GM11168 (cell line): Measurements from ENCODE around the gene LRRC4C.

ENCODE experiments used
- in situ Hi-C: fragments of 300-500 bp; cut with MboI; formaldehyde crosslinking; loops from one replicate; pipeline ENCODE4 v1.12.0; 2022; ENCODE audit warnings: low sequenced_read_pairs; ENCODE audit not compliant: unreplicated experiment

Gene LRRC4C

DNA sequence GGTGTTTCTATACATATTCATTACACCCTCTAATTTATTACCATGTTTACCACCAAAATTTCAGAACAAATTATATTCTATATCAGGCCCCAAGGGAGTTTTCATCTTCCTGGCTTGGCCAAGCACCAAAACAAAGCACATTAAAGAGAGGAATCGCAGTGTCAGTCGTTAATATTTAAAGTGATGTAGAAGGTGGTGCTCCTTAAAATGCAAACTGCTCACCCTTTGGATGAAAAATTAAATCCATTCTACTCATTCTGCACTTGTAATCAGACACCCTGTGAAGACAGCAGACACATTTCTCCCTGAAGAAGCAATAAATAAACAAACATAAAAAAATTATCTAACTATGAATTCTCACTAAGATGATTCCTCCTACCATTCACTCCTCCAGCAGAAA lies 113.4 kb downstream of the LRRC4C start:
- in situ Hi-C loops: no loop called here

DNA sequence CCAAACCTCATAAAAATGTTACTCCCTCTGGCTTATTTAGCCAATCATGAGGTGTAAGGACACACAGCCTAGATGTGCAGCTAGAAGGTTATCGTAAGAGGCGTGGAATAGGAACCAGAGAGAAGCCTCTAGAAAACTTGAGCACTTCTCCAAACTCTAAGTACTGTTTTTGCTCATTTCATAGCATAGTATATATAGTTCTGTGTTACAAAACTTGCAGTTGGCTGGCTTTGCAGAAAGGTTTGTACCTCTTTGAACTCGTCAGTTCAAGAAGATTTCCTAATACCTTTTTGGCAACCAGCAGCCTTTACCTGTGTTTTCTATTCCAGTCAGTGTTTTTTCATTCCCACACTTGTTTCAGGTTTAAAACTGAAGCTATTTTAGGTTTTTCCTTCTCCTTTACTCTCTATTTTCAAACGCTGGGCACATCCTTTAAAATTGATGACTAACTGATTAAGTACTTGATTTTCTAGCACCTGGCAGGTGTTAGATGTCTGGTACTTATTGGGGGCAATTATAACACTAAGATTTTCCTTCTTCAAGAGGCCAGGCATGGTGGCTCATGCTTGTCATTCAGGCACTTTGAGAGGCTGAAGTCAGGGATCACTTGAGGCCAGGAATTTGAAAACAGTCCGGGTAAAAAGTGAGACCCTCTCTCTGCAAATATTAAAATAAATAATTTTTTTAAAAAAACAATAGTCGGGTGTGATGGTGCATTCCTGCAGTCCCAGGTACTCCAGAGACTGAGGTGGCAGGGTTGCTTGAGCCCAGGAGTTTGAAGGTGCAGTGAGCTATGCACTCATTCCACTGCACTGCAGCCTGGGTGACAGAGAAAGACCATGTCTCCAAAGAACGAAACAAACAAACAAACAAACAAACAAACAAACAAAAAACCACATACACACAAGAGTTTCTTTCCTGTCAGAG lies 125.2 kb downstream of the LRRC4C start:
- in situ Hi-C loops: no loop called here

DNA sequence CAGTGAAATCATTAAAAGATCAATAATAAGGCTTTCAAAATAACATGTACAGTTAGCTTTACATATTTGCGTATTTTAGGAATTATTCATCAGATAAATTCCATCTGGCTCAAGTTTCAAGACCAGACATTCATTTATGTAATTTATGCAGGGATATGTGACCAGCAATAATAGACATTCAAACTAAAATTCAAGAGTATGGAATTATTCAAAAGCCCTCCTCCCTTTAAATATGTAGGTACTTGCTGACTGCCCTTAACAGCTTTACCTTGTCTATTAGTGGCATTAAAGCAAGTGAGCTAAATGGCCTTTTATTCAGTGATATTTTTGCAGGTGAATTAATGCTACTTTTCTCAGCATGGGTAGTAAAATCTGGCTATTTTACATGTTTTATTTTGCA lies 126.1 kb downstream of the LRRC4C start:
- in situ Hi-C loops: no loop called here

DNA sequence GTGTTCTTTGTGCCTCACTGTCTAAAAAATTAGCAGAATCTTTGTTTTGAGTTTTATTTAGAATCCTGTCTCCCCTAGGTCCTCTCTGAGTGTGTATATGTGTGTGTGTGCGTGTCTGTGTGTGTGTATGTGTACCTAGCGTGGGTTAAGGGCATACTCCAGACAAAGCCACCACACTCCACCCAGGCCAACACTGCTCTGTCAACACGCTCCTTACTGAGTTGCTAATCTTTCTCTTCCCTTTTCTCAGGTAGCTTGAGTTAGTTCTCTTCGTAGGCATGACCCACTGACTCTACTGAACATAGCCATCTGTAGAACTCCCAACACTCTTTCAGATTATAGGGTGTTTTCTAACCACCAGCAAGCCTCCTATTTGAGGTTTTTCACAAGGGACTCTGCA lies 131.1 kb downstream of the LRRC4C start:
- in situ Hi-C loops: no loop called here

DNA sequence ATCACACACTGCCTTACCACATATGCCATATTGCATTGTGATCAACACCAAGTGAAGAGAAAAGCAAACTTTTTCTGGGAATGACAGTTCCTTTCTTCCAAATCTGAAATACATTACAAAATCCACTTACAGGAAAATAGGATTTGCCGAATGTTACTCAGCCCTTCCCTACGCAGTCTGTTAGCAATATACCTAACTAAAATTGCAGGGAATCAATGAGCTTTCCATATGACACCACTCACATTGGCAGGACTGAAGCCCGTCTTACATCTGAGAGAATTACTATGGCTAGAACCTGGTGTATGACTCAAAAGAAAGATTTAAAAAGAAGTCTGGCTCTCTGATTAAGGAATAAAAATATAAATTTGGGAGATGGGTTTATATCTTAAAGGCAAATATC lies 136.0 kb downstream of the LRRC4C start:
- in situ Hi-C loops: no loop called here

DNA sequence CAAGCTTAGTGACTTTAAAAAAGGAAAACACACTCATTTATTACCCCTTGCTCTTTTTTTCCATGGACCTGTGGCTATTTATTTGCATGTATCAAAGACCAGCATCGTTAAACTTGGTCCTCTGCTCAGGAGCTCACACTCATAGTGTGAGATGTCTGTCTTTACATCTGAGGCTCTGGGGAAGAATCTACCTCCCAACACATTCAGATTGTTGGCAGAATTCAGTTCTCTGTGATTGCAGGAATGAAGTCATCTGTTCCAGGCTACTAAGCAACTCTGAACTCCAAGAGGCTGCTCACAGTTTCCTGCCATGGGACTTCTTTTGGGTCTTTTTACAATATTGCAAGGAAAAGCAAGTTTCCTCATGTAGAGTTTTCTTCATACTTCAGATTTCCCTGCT lies 138.8 kb downstream of the LRRC4C start:
- in situ Hi-C loops: no loop called here

DNA sequence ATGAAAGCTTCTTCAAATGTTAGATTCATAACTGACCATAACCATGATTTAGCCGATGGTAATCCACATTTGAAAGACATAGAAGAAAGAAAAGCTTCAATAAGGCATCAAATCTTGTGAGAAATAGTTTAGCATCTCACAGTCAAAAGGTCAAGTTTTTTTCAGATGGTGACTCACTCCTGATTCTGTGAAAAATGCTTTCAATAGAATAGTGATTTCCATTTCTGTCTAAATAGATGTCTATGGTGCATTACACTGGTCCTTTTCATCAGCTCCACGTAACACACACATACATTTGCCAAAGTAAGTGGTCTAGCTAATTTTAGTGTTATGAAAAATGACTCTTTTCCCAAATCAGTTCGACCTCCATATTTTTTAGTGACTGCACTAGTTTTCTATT lies 139.2 kb downstream of the LRRC4C start:
- in situ Hi-C loops: no loop called here

DNA sequence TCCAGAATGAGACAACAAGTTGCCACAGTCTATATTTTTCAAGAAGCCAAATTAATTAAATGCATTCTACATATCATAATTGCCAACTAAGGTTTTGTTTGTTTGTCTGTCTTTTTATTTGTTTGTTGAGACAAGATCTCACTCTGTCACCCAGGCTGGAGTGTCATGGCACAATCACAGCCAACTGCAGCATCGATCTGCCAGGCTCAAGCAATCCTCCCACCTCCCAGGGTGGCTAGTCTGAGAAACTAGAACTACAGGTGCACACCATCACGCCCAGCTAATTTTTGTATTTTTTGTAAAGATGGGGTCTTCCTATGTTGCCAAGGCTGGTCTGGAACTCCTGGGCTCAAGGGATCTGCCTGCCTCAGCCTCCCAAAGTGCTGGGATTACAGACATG lies 140.0 kb downstream of the LRRC4C start:
- in situ Hi-C loops: no loop called here

DNA sequence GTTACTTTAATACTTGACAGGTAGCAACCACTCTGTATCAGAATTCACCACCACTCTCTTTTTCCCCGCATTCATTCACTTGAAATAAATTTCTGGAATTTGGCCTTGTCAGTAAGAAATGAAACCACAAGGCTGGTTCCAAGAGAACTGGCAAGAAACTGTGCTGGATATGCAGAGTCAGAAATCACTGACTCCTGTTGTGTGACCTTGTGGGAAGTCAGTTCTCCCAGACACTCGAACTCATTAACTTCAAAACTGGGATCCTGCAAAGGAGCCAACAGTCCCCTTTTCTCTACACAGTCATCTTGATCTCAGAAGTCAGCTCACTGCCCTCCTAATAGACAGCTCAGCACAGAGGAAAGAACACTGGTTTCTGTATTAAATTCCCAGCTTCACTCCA lies 142.7 kb downstream of the LRRC4C start:
- in situ Hi-C loops: no loop called here

DNA sequence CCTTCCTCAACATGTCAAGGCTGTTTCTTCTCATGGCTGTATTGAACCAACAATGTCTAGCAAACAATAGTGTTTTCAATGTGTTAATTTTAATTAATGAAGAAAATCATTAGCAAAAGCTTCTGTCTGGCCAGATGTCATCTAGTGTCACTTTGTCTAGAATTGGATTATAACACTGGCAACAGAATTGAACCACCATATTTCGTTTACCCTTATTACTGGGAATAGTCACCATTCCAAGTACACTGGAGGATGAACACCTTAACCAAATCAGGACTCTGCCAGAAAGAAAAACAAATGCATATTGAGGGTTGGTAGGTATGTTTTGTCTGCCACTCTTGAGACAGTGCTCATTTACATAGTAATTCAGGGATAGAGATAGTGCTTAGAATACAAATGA lies 146.2 kb downstream of the LRRC4C start:
- in situ Hi-C loops: no loop called here

DNA sequence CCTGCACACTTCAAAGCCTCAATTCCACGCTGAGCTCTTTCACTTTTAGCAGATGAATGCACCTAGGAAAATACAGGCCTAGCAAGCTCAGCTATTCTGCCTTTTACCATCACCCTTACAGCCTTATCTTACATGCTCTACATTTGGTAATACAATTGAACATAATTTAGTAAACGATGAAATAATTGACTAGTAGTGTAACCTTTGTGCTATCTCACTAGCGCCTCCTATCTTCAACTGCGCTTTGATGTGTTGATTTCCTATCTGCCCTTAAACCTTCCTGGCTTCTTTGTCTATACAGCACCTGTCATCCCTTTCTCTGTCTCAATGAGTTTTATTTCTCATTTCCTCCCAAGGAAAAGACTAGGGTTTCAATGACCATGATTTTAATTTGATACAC lies 149.7 kb downstream of the LRRC4C start:
- in situ Hi-C loops: no loop called here

DNA sequence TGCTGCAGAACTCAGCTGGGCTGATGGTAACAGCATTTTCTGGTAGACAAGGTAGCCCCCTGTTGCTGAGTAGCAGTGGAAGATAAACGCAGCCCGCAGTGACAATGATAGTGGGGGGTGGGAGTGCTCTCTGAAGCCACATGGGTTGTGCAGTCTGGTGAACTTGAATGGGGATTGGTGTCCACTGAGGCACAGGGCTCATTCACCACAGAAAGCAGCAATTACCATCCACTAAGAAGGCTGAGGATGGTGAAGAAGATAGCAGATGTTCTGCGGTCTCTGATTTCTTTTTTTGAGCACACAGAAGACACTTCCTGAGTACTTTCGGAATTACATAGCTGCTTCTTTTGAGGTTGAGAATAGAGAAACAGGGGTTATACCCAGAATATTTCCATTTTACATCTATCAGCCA lies 150.3 kb downstream of the LRRC4C start:
- in situ Hi-C loops: no loop called here

DNA sequence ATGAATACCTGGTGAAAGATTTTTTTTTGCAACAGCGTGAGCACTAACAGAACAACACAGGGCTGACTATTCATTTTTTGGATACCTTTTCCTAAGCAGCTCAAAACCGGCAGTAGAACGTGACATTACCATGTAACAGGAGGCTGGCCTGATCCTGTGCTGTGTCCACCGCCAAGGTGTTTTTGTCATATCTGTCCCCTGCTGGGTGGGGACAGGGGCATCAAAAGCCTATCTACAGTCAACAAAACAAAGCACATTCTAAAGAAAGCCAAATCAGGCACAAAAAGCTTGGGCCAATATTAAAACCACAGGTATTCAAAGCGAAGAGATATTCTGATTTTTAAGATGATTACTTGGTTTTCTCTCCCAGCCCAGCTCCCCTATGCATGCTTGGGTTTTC lies 151.2 kb downstream of the LRRC4C start:
- in situ Hi-C loops: no loop called here

DNA sequence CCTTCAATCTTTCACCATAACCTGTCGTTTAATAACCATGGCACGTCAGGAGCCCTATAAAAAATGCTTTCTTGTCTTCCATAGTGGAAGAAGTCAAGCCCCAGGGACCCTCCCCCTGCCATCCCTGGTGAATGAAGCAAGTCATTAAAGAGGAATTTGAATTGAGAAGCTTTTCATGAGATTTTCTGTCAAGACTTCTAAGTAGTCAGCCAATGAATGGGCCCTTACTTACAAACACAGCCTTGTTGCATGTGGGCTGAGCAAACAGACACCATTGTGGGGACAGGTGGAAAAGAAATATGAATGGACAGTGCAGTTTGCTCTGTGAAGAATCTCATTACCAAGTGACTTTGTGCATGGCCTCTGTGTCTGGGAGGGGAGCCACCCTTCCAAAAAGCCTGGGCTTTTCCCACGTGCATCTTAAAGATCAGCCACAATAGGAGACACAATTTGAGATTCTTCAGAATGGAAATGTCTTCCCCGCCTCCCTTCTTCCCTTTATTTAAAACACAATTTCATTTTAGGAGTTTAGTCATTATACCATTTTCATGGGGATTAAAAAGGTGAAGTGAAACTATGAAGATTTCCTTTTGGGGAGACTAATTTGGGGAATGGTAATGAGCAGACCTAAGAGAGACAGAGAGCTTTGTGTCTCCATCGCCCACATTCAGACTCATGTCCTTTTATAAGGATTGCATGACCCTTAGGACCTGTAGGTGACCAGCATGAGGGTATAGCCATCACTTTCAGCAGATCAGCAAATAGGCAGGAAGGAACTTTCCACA lies 152.0 kb downstream of the LRRC4C start:
- in situ Hi-C loops: no loop called here

DNA sequence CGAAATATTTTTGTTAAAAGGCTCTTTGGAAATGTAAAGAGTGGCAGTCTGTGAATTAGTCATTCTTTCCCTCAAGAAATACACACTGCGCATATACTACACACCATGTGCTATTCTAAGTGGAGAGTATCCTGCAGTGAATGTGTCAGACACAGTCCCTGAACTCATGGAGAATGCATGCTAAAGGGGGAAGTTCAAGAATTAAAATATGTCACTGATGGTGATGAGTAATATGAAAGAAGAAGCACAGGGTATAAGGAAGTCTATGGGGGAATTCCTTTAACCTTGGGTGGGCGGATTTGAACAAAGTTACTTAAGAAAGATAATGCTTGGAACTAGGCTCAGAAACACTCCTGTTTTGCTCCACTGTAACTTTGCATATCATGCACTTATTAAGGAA lies 153.0 kb downstream of the LRRC4C start:
- in situ Hi-C loops: no loop called here

DNA sequence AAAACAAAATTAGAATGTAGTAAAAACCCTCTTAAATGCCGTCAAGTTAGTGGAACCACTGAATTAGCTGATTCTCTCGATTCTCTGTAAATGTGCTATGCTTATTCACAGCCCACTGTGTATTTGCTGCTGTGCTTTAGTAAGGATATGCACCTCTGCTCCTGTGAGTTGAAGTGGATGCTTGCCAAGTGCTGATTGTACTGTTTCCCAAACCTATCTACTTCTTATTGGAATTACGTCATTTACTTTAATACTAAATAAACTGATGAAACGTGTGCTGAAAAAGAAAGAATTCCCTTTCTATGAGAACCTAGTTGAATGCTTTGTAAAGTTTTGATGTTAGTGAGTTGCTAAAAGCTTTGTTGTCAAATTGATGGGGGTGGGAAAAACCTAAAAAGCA lies 158.4 kb downstream of the LRRC4C start:
- in situ Hi-C loops: no loop called here

DNA sequence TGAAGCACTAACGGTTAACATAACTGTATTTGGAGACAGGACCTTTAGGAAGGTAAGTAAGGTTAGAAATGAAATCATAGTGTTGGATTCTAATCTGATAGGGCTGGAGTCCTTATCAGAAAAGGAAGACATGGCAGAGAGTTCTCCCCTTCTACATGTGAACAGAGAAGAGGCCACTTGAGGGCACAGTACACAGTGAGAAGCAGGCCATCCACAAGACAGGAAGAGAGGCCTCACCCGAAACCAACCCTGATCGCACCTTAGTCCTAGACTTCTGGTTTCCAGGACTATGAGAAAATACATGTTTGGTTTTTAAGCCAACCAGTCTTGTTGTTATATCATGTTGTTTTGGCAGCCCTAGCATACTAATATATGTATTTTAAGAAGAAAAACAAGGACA lies 170.0 kb downstream of the LRRC4C start:
- in situ Hi-C loops: no loop called here

DNA sequence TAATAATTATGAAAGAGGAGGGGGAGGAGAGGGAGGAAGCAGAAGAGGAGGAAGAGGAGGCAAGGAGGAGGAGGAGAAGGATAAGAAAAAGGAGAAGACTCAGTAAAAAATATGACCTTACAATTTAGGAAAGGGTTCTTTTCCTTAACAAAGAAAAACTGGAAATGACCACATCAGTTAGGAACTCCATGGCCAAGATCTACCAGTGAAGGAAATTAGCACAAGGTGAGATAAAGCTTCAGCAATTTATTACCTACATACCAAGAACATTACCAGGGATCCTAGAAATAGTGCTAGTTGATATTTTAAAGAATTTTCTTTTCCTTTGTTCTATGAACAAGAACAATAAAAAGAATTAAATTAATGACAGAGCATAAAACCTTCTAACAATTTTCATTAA lies 172.7 kb downstream of the LRRC4C start:
- in situ Hi-C loops: no loop called here

DNA sequence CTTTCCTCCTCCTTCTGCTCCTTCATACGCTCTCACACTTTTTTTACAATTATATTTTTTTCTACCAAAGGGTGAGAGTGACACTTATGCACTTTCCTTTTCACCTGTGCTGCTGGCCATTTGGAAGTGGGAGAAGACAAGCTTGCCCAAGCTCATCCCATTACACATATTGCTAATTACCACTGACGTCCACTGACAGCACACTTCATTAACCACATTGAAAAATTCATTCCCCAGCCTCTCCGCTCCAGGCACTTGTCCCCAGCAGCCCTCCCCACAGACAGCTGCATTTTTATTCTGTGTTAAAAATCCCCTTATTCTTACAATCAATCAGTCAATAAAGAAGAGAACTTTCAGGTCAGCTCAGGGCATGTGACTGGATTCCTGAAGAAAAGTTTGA lies 175.1 kb downstream of the LRRC4C start:
- in situ Hi-C loops: no loop called here

DNA sequence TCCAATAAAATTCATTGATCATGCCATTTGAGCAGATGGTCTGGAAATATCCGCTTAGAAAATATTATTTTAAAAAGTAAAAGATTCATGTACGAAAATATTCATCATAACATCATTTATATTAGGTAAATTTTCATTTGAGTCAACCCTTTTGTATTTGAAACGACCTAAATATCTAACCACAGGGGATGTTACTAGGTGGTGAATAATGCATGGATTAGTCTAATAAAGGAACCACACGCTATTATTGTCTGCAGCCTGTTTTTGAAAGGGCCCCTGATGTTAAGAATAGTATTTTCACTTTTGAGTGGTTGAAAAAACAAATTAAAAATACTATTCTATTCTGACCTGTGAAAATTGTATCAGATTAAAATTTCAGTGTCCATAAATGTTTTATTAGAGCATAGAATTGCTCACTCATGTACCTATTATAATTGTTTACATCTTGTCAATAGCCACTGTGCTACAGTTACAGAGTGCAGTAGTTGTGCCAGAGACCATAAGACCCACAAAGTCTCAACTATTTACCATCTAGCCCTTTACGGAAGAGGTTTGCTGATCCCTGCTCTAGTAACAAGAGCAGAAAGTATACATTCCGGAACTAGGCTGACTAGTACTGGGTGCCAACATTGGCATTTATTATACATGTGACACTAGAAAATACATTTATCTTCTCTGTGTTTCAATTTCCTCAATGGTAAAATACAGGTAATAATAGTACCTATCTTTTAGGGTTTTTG lies 176.1 kb downstream of the LRRC4C start:
- in situ Hi-C loops: no loop called here

DNA sequence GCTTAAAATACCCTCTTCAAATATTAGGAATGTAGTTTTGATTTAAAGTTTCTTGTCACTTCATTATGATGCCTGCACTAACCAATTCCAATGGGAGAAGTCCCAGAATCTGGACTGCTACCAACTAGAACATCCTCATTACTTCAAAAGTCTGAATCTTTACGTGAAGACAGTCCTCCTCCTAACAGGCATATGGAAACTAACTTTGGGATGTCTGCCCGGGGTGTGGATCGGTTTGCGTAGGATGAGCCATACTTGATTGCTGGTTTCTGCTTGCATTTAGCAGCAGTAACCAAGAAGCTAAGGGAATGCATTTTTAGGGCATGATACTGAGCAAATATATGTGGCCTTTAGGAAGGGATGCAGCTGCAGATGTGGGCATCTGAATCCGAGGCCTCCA lies 177.1 kb downstream of the LRRC4C start:
- in situ Hi-C loops: no loop called here
